Activated CD4-positive, alpha-beta T cell treated with anti-CD3 and anti-CD28 coated beads, Interleukin-2, Interleukin-6, amounts not matched to agents 100 ng/mL and 50 ng/mL, durations not matched to agents 16 hours and 8 hours (primary cell): ENCODE results near the gene SERTAD1.
"Not testable (repeated sequence)": the region's sequence is repeated elsewhere in the genome, so short reads cannot be mapped to it uniquely, and the experiment has no call there.

Source experiments
- DNase-seq: peaks from one replicate; pipeline ENCODE4 v3.0.0-alpha.2; 2020

The SERTAD1 gene

DNA sequence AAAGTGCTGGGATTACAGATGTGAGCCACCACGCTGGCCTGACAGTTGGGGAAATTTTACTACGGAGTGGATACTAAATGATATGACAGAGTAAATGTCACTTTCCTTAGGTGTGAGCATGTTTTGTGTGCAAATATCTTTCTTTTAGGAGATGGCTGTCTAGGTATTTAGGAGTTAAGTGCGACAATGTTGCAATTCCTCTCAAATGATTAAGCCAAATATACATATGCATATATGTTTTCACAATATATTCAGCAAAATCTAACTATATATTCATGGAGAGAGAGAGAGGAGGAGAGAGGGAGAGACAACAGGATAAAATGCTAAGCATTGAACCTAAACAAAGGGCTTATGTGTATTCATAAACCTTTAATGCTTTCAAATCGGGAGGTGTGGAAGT, 23.7 kb upstream of the SERTAD1 start:
- no peak for DNase-seq

DNA sequence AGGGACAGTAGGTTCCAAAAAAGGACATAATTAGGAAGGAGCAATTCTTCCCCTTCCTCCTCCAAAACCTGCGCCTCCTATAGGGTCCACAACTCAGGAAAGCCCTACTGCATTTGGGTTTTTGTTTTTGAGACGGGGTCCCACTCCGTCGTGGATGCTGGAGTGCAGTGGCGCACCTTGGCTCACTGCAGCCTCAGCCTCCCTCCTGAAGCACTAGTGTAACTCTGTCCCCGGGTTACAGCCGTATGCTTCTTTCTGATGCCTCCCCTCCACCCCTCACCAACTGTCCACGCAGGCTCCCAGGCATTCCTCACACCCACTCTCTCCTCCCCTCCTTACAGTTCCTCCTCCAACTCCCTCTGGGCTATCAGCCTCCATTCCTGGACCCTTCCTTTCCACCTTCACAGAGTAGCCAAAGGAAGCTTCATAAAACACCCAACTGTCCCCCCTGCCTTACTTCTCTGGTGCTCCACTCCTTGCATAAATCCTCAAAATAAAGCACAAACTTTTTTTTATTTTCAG, 20.5 kb upstream of the SERTAD1 start:
- no peak for DNase-seq

GRCh38 chr19:40445780-40446262, 20.0 kb upstream of the SERTAD1 start:
- no peak for DNase-seq

GRCh38 chr19:40444825-40445312, 19.1 kb upstream of the SERTAD1 start:
- no peak for DNase-seq

- DNase-seq: peak; percentile 97
Measured at GRCh38 chr19:40444000-40444824, 18.4 kb upstream of the SERTAD1 start, which contains the start of gene SERTAD3. Gene SERTAD3 (minus strand): TSS chr19:40444335. CDS start chr19:40442080, 2,255 bp downstream.

GRCh38 chr19:40443131-40443999, 17.6 kb upstream of the SERTAD1 start:
- peak; percentile 100 for DNase-seq

DNA sequence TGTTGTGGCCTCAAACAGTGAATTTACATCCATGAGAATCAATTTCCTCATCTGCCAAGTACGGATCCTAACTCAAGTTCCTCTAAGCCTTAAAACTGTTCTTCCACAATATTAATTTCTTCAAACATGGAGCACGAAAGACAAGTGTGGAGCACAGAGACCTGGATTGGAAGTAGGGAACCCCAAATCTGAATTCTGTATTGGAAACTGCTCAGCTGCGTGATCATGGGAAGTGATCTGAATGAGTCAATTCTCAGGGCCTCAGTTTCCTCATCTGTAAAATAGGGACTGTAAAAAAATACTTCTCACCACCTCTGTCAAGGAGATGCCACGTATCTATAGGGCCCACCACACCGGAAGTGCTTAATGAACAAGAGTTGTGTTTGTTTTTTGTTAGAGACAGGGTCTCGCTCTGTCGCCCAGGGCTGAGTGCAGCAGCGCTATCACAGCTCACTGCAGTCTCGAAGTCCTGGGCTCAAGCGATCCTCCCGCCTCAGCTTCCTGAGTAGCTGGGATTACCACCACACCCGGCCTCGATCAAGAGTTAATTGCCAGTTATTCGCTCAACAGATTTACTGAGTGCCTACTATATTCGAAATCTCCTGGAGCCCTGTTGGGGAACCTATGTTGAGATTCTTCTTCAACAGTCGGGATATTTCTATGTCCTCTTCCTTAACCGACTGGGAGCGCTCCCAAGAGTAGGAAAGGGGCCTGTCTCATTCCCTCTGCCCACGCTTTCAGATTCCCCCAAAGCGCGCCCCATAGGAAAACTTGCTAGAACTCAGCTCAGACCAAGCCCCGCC, 16.7 kb upstream of the SERTAD1 start:
- DNase-seq: no peak

GRCh38 chr19:40441719-40442253, 16.0 kb upstream of the SERTAD1 start:
- DNase-seq: no peak

- no peak for DNase-seq
Measured at GRCh38 chr19:40438284-40438683, 12.5 kb upstream of the SERTAD1 start.

- DNase-seq: peak; percentile 64
Measured at GRCh38 chr19:40433391-40434216, 7.8 kb upstream of the SERTAD1 start.

DNA sequence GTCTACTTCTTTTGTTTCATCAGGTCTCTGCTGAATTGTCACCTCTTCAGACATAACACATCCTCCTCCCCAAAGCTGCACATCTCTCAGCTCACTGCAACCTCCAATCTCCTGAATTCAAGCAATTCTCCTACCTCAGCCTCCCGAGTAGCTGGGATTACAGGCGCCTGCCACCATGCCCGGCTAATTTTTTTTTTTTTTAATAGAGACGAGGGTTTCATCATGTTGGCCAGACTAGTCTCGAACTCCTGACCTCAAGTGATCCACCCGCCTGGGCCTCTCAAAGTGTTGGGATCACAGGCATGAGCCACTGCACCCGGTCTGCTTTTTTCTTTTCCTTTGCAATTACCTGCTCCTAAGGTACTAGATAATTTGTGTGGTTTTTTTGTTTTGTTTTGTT, 7.0 kb upstream of the SERTAD1 start:
- DNase-seq: not testable (repeated sequence)

- DNase-seq: no peak
Measured at GRCh38 chr19:40431698-40432097, 5.9 kb upstream of the SERTAD1 start.

DNA sequence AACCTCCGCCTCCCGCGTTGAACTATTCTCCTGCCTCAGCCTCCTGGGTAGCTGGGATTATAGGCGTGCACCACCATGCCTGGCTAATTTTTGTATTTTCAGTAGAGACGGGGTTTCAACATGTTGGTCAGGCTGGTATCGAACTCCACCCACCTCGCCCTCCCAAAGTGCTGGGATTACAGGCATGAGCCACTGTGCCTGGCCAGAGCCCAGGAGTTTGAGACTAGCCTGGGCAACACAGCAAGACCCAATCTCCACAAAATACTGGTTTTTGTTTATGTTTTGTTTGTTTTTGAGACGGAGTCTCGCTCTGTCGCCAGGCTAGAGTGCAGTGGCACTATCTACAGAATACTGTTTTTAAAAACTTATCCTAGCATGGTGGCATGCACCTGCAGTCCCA, 4.5 kb upstream of the SERTAD1 start:
- DNase-seq: not testable (repeated sequence)

DNA sequence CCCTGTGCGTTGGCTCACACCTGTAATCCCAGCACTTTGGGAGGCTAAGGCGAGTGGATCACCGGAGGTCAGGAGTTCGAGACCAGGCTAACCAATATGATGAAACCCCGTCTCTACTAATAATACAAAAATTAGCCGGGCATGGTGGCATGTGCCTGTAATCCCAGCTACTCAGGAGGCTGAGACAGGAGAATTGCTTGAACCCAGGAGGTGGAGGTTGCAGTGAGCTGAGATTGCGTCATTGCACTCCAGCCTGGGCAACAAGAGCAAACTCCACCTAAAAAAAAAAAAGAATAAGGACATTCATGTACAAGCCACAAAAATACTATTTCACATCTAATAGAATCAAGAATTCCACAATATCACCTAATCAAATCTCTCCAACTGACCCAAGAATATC, 2.4 kb upstream of the SERTAD1 start:
- not testable (repeated sequence) for DNase-seq

DNA sequence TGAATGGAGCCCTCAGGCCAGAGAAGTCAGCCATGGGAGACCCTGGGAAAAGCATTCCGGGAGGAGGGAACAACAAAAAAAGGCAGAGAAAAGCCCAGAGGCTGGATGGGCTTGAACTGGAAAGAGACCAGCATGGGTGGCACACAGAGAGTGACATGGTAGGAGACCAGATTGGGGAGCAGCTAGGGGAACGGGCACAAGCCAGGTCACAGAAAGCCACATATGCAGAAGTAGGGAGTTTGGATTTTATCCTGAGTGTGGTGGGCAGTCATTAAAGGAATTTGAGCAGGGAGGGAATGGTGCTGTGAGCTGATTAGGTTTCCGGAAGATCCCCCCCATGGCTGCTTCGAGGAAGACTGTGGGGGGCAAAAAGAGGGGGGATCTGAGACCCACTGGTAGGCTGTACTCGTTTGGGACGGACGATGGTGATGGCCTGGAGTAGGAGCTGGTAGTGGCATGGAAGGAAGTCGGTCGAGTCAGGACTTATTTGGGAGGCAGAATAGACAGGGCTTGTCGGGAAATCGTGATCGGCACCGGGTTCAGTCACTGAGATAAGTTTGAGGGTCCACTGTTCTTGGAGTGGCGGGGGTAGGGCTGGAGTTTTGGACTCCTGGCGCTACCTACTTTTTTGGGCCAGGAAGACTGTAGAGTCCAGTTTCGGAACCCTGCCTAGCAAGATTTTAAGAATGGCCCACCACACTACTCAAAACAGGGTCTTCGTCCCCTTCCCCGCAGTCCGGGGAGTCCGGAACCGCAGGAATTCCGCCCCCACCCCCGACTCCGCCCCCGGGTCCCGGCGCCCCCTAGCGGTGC, 949 bp downstream of the SERTAD1 start:
- DNase-seq: peak; percentile 19

DNA sequence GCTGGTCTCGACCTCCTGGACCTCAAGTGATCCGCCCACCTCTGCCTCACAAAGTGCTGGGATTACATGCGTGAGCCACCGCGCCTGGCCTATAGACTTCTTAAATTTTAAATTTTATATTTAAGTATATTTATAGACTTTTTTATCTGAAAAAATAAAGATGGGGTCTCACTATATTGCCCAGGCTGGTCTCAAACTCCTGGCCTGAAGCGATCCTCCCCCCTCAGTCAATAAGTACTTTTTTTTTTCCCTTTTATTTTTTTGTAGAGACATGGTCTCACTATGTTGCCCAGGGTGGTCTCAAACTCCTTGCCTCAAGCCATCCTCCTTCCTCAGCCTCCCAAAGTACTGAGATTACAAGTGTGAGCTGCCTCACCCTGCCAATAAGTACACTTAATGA, 1.9 kb downstream of the SERTAD1 start:
- no peak for DNase-seq

GRCh38 chr19:40422748-40423566, 2.8 kb downstream of the SERTAD1 start:
- no peak for DNase-seq

GRCh38 chr19:40421993-40422747, 3.6 kb downstream of the SERTAD1 start:
- no peak for DNase-seq
